HepG2 (cell line): Measurements from ENCODE around the gene TPST1. TPM values are rescaled to one million over a fixed set of nuclear protein-coding genes. Genes with fewer than 3 reads are reported as not detected.

Experiments
- ATAC-seq: fragments of 200-7000 bp; cut with Tn5 transposase; 3 replicates; pipeline ENCODE4 v1.9.1; 2020; ENCODE audit warnings: mild to moderate bottlenecking, moderate library complexity
- BruUV-seq: library from RNA; stranded (reverse); fragments of 400-500 nt; replicated peaks from 2 replicates; lab custom pipeline; 2021; lab: Mats Ljungman, UMichigan
- CTCF ChIA-PET: fragments of 300-600 bp; formaldehyde crosslinking; extraction: SDS; loops from one replicate; lab custom pipeline; 2021; ENCODE audit warnings: low total read pairs, inconsistent platforms, low intra/inter-chr PET ratio; lab: Yijun Ruan, JAX
- POLR2A ChIA-PET: fragments of 350-600 bp; sonication (Branson Sonifier 250); formaldehyde crosslinking; loops from one replicate; lab custom pipeline; 2020; ENCODE audit warnings: antibody characterized with exemption, inconsistent platforms; lab: Yijun Ruan, JAX
- DNase-seq: peaks from one replicate; pipeline ENCODE4 v3.0.0-alpha.2; 2015; ENCODE audit warnings: low spot score
- FAIRE-seq: peaks from 3 replicates; lab custom pipeline; 2011; peaks lifted over from hg19 to GRCh38; lab: Jason Lieb, UNC
- H2AFZ ChIP-seq: one replicate; pipeline ENCODE4 v1.6.1; 2011; ENCODE audit warnings: low read length, inconsistent platforms
- H3K27ac ChIP-seq: fragments of 300-600 bp; 3 replicates; pipeline ENCODE4 v1.8.0; 2011; ENCODE audit warnings: mixed run types, mild to moderate bottlenecking, mixed read lengths, low read length, inconsistent platforms; ENCODE audit not compliant: insufficient read depth; ENCODE audit errors: extremely low read length
- H3K27me3 ChIP-seq, 2 experiments: fragments of 200-600 bp in 1 of 2; 2 replicates in 1 of 2; 3 replicates in 1 of 2; pipeline versions ENCODE4 v1.6.0 to v1.8.0; 2011; ENCODE audit warnings: low read length in 2 of 2, mild to moderate bottlenecking in 2 of 2, moderate library complexity in 2 of 2, inconsistent platforms in 1 of 2; ENCODE audit not compliant: insufficient read depth in 2 of 2, control insufficient read depth in 1 of 2
- H3K36me3 ChIP-seq, 2 experiments: fragments of 200-600 bp in 1 of 2; replicated peaks in 1 of 2; 2 replicates in 1 of 2; 3 replicates in 1 of 2; pipeline versions ENCODE4 v1.5.1 to v1.8.0; 2011; ENCODE audit warnings: low read length in 2 of 2, inconsistent platforms in 1 of 2; ENCODE audit not compliant: insufficient read depth in 2 of 2, control insufficient read depth in 1 of 2
- H3K4me1 ChIP-seq: 2 replicates; pipeline ENCODE4 v1.5.1; 2012; ENCODE audit warnings: low read length, inconsistent platforms; ENCODE audit not compliant: insufficient read depth
- H3K4me2 ChIP-seq: 2 replicates; pipeline ENCODE4 v1.6.0; 2011; ENCODE audit warnings: low read depth, low read length, inconsistent platforms
- H3K4me3 ChIP-seq, 3 experiments: fragments of 200-600 bp in 1 of 3; sonication (generic), shearing (Covaris generic) in 1 of 3; replicated peaks in 1 of 3; 2 replicates each; pipeline ENCODE4 v1.5.1; 2011 to 2016; ENCODE audit warnings: low read length in 3 of 3, inconsistent platforms in 2 of 3, low read depth in 2 of 3, mild to moderate bottlenecking in 2 of 3, control low read depth in 1 of 3, mixed read lengths in 1 of 3; ENCODE audit not compliant: insufficient read depth in 1 of 3
- H3K79me2 ChIP-seq: one replicate; pipeline ENCODE4 v1.6.1; 2011; ENCODE audit warnings: low read length, inconsistent platforms; ENCODE audit not compliant: insufficient read depth
- H3K9ac ChIP-seq: 2 replicates; pipeline ENCODE4 v1.6.0; 2011; ENCODE audit warnings: mild to moderate bottlenecking, low read depth, low read length, inconsistent platforms; ENCODE audit not compliant: insufficient read depth
- H3K9me3 ChIP-seq: 2 replicates; pipeline ENCODE4 v1.5.1; 2012; ENCODE audit warnings: mild to moderate bottlenecking, low read length
- H4K20me1 ChIP-seq: 2 replicates; pipeline ENCODE4 v1.6.0; 2011; ENCODE audit warnings: inconsistent platforms, mild to moderate bottlenecking, low read length, moderate library complexity; ENCODE audit not compliant: insufficient read depth
- ELF3 ChIP-seq: IDR thresholded peaks from 2 replicates; pipeline ENCODE4 v1.6.1; 2016; ENCODE audit warnings: missing genetic modification reagents, missing compliant biosample characterization
- FOXP4 ChIP-seq: sonication (generic); formaldehyde crosslinking; IDR thresholded peaks from 2 replicates; pipeline ENCODE4 v1.4.0; 2020; ENCODE audit warnings: missing genetic modification reagents
- GABPA ChIP-seq, 2 experiments: IDR thresholded peaks; 2 replicates each; pipeline ENCODE4 v1.6.1; 2011 to 2016; ENCODE audit warnings: low read depth in 2 of 2, low read length in 1 of 2, missing biosample characterization in 1 of 2, missing genetic modification characterization in 1 of 2
- HDAC2 ChIP-seq: sonication (generic); formaldehyde crosslinking; IDR thresholded peaks from 2 replicates; pipeline ENCODE4 v1.4.0; 2020; ENCODE audit warnings: missing genetic modification reagents
- PITX1 ChIP-seq: sonication (generic); formaldehyde crosslinking; IDR thresholded peaks from 2 replicates; pipeline ENCODE4 v1.5.1; 2020; ENCODE audit warnings: mild to moderate bottlenecking, missing genetic modification reagents
- SKI ChIP-seq: fragments of 450-650 bp; IDR thresholded peaks from one replicate; pipeline ENCODE4 v1.6.1; 2018; ENCODE audit warnings: mild to moderate bottlenecking; ENCODE audit not compliant: partially characterized antibody
- SMYD3 ChIP-seq: sonication (generic); formaldehyde crosslinking; IDR thresholded peaks from 2 replicates; pipeline ENCODE4 v1.8.1; 2023; ENCODE audit warnings: mild to moderate bottlenecking, missing genetic modification reagents
- SUZ12 ChIP-seq: fragments of 150-350 bp; IDR thresholded peaks from 2 replicates; pipeline ENCODE4 v1.6.1; 2014; ENCODE audit warnings: low read depth, low read length
- ZNF280D ChIP-seq: sonication (generic); formaldehyde crosslinking; IDR thresholded peaks from 2 replicates; pipeline ENCODE4 v1.5.1; 2020; ENCODE audit warnings: mild to moderate bottlenecking, missing genetic modification reagents
- ZNF317 ChIP-seq: sonication (generic); formaldehyde crosslinking; IDR thresholded peaks from 2 replicates; pipeline ENCODE4 v1.5.0; 2020; ENCODE audit warnings: mild to moderate bottlenecking, missing genetic modification reagents
- ZNF326 ChIP-seq: sonication (generic); formaldehyde crosslinking; IDR thresholded peaks from 2 replicates; pipeline ENCODE4 v1.4.0; 2020; ENCODE audit warnings: missing genetic modification reagents, borderline replicate concordance
- ZNF576 ChIP-seq: sonication (generic); formaldehyde crosslinking; IDR thresholded peaks from 2 replicates; pipeline ENCODE4 v1.4.0; 2020; ENCODE audit warnings: mild to moderate bottlenecking, missing genetic modification reagents
- ZSCAN30 ChIP-seq: sonication (generic); formaldehyde crosslinking; IDR thresholded peaks from 2 replicates; pipeline ENCODE4 v1.5.0; 2020; ENCODE audit warnings: mild to moderate bottlenecking, missing genetic modification reagents
- WGBS: methylation state at CpG from one replicate; pipeline ENCODE4 v1.1.6; 2017; ENCODE audit warnings: low lambda C conversion rate; 5-methylcytosine and 5-hydroxymethylcytosine counted together
- in situ Hi-C: cut with HindIII; loops from 2 replicates; pipeline ENCODE4 v1.10.0; 2017; ENCODE audit warnings: low pct_unique_long_range_greater_than_20kb; ENCODE audit not compliant: extremely low pct_ligation_motif_present
- intact Hi-C: fragments of 100-400 bp; cut with micrococcal nuclease; formaldehyde crosslinking; loops from one replicate; pipeline ENCODE4 v1.10.0; 2022; ENCODE audit not compliant: unreplicated experiment
- polyA plus RNA-seq, 8 experiments: library from polyadenylated mRNA; depleted of rRNA in 3 of 8; stranded (reverse) in 7 of 8; unstranded in 1 of 8; fragments of >200 nt; fragmentation: Illumina TruSeq in 4 of 8; extraction: Trizol in 4 of 8; gene quantifications; 2 replicates each; pipeline versions ENCODE4 v1.2.1 to v1.2.3, GENCODE V29; 2011 to 2016; ENCODE audit warnings: low read depth in 4 of 8, missing spikeins in 1 of 8, mixed read lengths in 1 of 8; ENCODE audit not compliant: insufficient read depth in 1 of 8
- total RNA-seq, 5 experiments: library from RNA; depleted of rRNA; stranded (reverse); fragments of >200 nt; fragmentation: Illumina TruSeq; extraction: Trizol; gene quantifications; 2 replicates each; pipeline ENCODE4 v1.2.3, GENCODE V29; 2016; ENCODE audit warnings: low read depth in 1 of 5

TPST1 gene
- total and polyA plus RNA-seq, 2 of the 13 experiments (the other 11 are each of a cell fraction or from before 2014, with no cell fraction given), result 24.3 to 34.1 TPM

GRCh38 chr7:66265566-66265965 lies 60.4 kb downstream of the TPST1 start:
- ChIA-PET CTCF (no interaction called here), POLR2A (no interaction called here)
- intact Hi-C loops, result no loop called here
- FAIRE-seq (no peak), ATAC-seq (no peak), DNase-seq (no peak)
- H4K20me1 ChIP-seq, result no peaks in the 10 kb centered on the region
- peaks cover 28% of the 10 kb centered on the region for H3K9me3 ChIP-seq
- no TSS peak for BruUV-seq
- TF ChIP-seq SKI, result no peak
- peak; percentile 92 for TF ChIP-seq ZNF280D (CRISPR knock-in tag)
- TF ChIP-seq ZNF317 (CRISPR knock-in tag), result peak; percentile 100
- TF ChIP-seq HDAC2 (CRISPR knock-in tag), result no peak
- H3K4me2 ChIP-seq, result no peak overlapping the region
- peaks cover 11% of the 10 kb centered on the region for H3K79me2 ChIP-seq
- H2AFZ ChIP-seq, result no peak overlapping the region
- H3K36me3 ChIP-seq, result peaks cover 0 to 2% of the 10 kb centered on the region in 2 experiments; a peak in 1 of 5 replicates
- 100% methylated on average over 1 of the region's 1 CpG for WGBS
- H3K4me1 ChIP-seq, result no peaks in the 10 kb centered on the region
- in situ Hi-C loops, result no loop called here
- no peak overlapping the region for H3K4me3 ChIP-seq
- no peak overlapping the region for H3K9ac ChIP-seq
- H3K27ac ChIP-seq, result no peak overlapping the region
- H3K27me3 ChIP-seq, result no peaks in the 10 kb centered on the region

GRCh38 chr7:66267249-66267648 lies 62.1 kb downstream of the TPST1 start:
- no peak overlapping the region for H3K4me2 ChIP-seq
- H3K36me3 ChIP-seq, result peaks cover 0 to 2% of the 10 kb centered on the region in 2 experiments; a peak in 1 of 5 replicates
- WGBS, result 93% methylated on average over 2 of the region's 2 CpGs
- intact Hi-C loops, result no loop called here
- H3K9me3 ChIP-seq, result peaks cover 28% of the 10 kb centered on the region
- no peak overlapping the region for H3K4me3 ChIP-seq
- H2AFZ ChIP-seq, result no peak overlapping the region
- no peaks in the 10 kb centered on the region for H3K79me2 ChIP-seq
- no peaks in the 10 kb centered on the region for H3K4me1 ChIP-seq
- no peak overlapping the region for H3K27ac ChIP-seq
- no peaks in the 10 kb centered on the region for H3K27me3 ChIP-seq
- ATAC-seq (no peak), FAIRE-seq (no peak), DNase-seq (no peak)
- no peak overlapping the region for H3K9ac ChIP-seq
- in situ Hi-C loops, result no loop called here
- ChIA-PET POLR2A (no interaction called here), CTCF (no interaction called here)
- H4K20me1 ChIP-seq, result no peaks in the 10 kb centered on the region
- no TSS peak for BruUV-seq
- no peak for TF ChIP-seq SUZ12
- no peak for TF ChIP-seq FOXP4 (CRISPR knock-in tag)
- TF ChIP-seq GABPA (IDR thresholded peaks at IDR 0.05; ENCODE audit: low read depth, low read length), result no peak
- TF ChIP-seq GABPA (CRISPR knock-in tag; IDR thresholded peaks at IDR 0.05; ENCODE audit: low read depth), result no peak
- TF ChIP-seq PITX1 (CRISPR knock-in tag), result no peak
- no peak for TF ChIP-seq SMYD3 (CRISPR knock-in tag)
- TF ChIP-seq ZSCAN30 (CRISPR knock-in tag), result no peak
- TF ChIP-seq ZNF576, result no peak
- no peak for TF ChIP-seq ZNF326 (CRISPR knock-in tag)
- no peak for TF ChIP-seq ELF3 (CRISPR knock-in tag)
